ENCODE measurements around the gene RAB34. TPM values are rescaled to one million over a fixed set of nuclear protein-coding genes. Genes with fewer than 3 reads are reported as not detected.

RAB34 gene
- total and polyA plus RNA-seq, 9 of the 15 experiments (the other 6 are each of a cell fraction or from before 2014, with no cell fraction given): 0.07 to 3.8 (median 0.46) TPM; not detected in 1

- peak; percentile 68; the same call in 1 of the 2 replicates for TF ChIP-seq E2F1 (CRISPR knock-in tag; IDR thresholded peaks at IDR 0.05)
- TF ChIP-seq SETDB1 (IDR thresholded peaks at IDR 0.05; ENCODE audit: low read length): no peak
- TF ChIP-seq BCLAF1 (IDR thresholded peaks at IDR 0.05; ENCODE audit: borderline replicate concordance in 1 of 2, control insufficient read depth in 1 of 2, low read depth in 2 of 2, low read length in 1 of 2): no peak
- no peak for TF ChIP-seq ZNF75A (CRISPR knock-in tag; IDR thresholded peaks at IDR 0.05)
- no peak for TF ChIP-seq SPI1 (IDR thresholded peaks at IDR 0.05; ENCODE audit: borderline replicate concordance, low read depth, low read length)
- 0 out of 2 replicates have a peak, but pooled peaks have one; percentile 50 for TF ChIP-seq CBFB (CRISPR knock-in tag; IDR thresholded peaks at IDR 0.05)
- TF ChIP-seq ZBTB2 (IDR thresholded peaks at IDR 0.05): peak; percentile 25; the same call in 1 of the 2 replicates
- TF ChIP-seq CHAMP1 (IDR thresholded peaks at IDR 0.05): no peak
- no peak for TF ChIP-seq CREB3 (tag; conservative IDR thresholded peaks at IDR 0.05; ENCODE audit: low read depth)
- no peak for TF ChIP-seq PHF21A (IDR thresholded peaks at IDR 0.05; ENCODE audit: borderline replicate concordance, low read depth)
- no peak for TF ChIP-seq THAP7 (CRISPR knock-in tag; IDR thresholded peaks at IDR 0.05)
- no peak for TF ChIP-seq ZBTB1 (CRISPR knock-in tag; IDR thresholded peaks at IDR 0.05; ENCODE audit: borderline replicate concordance, low read depth)
- peak in 1 of 2 experiments; percentile 38; a peak in 1 of 4 replicates for TF ChIP-seq TEAD1 (CRISPR knock-in tag; IDR thresholded peaks at IDR 0.05)
- TF ChIP-seq MXD1 (CRISPR knock-in tag; IDR thresholded peaks at IDR 0.05; ENCODE audit: borderline replicate concordance, poor library complexity, severe bottlenecking): no peak
- TF ChIP-seq BACH1 (tag; IDR thresholded peaks at IDR 0.05): peak; percentile 89
- TF ChIP-seq POLR2G (IDR thresholded peaks at IDR 0.05; ENCODE audit: low read depth, low read length): no peak
Observed at GRCh38 chr17:28735242-28735722, 17.6 kb upstream of the RAB34 start (continued).
